GM12878 (cell line): ENCODE data around the gene TSC22D3. TPM values are rescaled to one million over a fixed set of nuclear protein-coding genes. Genes with fewer than 3 reads are reported as not detected.

Experiments
- ATAC-seq: fragments of 200-7000 bp; cut with Tn5 transposase; 3 replicates; pipeline ENCODE4 v1.9.1; 2020; ENCODE audit warnings: mild to moderate bottlenecking, moderate library complexity
- BruUV-seq: library from RNA; stranded (reverse); fragments of 400-500 nt; replicated peaks from 2 replicates; lab custom pipeline; 2021; lab: Mats Ljungman, UMichigan
- CTCF ChIA-PET: fragments of 300-600 bp; sonication (Branson Sonifier 250); formaldehyde crosslinking; extraction: SDS; loops from one replicate; lab custom pipeline; 2021; ENCODE audit warnings: inconsistent platforms; lab: Yijun Ruan, JAX
- POLR2A ChIA-PET: fragments of 350-600 bp; formaldehyde crosslinking; extraction: SDS; loops from one replicate; lab custom pipeline; 2021; ENCODE audit warnings: inconsistent platforms; lab: Charles Lee
- RAD21 ChIA-PET: fragments of 300-600 bp; sonication (Branson Sonifier 250); formaldehyde crosslinking; loops from one replicate; lab custom pipeline; 2023; ENCODE audit warnings: antibody characterized with exemption; ENCODE audit not compliant: unreplicated experiment; lab: Charles Lee
- SMC1A ChIA-PET: fragments of 300-600 bp; sonication (Branson Sonifier 250); formaldehyde crosslinking; loops from one replicate; lab custom pipeline; 2023; ENCODE audit not compliant: unreplicated experiment, uncharacterized antibody; lab: Charles Lee
- DNase-seq: peaks from one replicate; pipeline ENCODE4 v3.0.0-alpha.2; 2011; ENCODE audit warnings: low read depth, low spot score
- FAIRE-seq: peaks from 3 replicates; lab custom pipeline; 2011; peaks lifted over from hg19 to GRCh38; lab: Jason Lieb, UNC
- H2AFZ ChIP-seq: 2 replicates; pipeline ENCODE4 v1.6.0; 2011; ENCODE audit warnings: low read depth, low read length, control low read depth; ENCODE audit not compliant: control insufficient read depth
- H3K27ac ChIP-seq: 2 replicates; pipeline ENCODE4 v1.5.1; 2011; ENCODE audit warnings: control low read depth; ENCODE audit not compliant: control insufficient read depth, insufficient read depth
- H3K27me3 ChIP-seq, 2 experiments: replicated peaks in 1 of 2; 2 replicates each; pipeline versions ENCODE4 v1.6.0 to v1.6.1; 2011; ENCODE audit warnings: low read length in 1 of 2; ENCODE audit not compliant: control insufficient read depth in 2 of 2, insufficient read depth in 2 of 2
- H3K36me3 ChIP-seq, 2 experiments: 2 replicates each; pipeline ENCODE4 v1.5.1; 2011; ENCODE audit warnings: low read length in 1 of 2; ENCODE audit not compliant: control insufficient read depth in 2 of 2, insufficient read depth in 2 of 2
- H3K4me1 ChIP-seq: 2 replicates; pipeline ENCODE4 v1.6.1; 2011; ENCODE audit warnings: mild to moderate bottlenecking, low read length, moderate library complexity, mixed read lengths; ENCODE audit not compliant: control insufficient read depth, insufficient read depth
- H3K4me2 ChIP-seq: 2 replicates; pipeline ENCODE4 v1.6.0; 2011; ENCODE audit warnings: control low read depth; ENCODE audit not compliant: control insufficient read depth, insufficient read depth
- H3K4me3 ChIP-seq: fragments of 200-600 bp; sonication (generic); 2 replicates; pipeline ENCODE4 v1.5.1; 2016
- H3K79me2 ChIP-seq: 2 replicates; pipeline ENCODE4 v1.6.0; 2011; ENCODE audit warnings: low read length; ENCODE audit not compliant: control insufficient read depth, insufficient read depth
- H3K9ac ChIP-seq: 2 replicates; pipeline ENCODE4 v1.8.0; 2011; ENCODE audit warnings: low read length, control low read depth, mixed read lengths; ENCODE audit not compliant: control insufficient read depth, insufficient read depth
- H3K9me3 ChIP-seq: replicated peaks from 3 replicates; pipeline ENCODE4 v1.5.1; 2011; ENCODE audit warnings: mild to moderate bottlenecking, low read length; ENCODE audit not compliant: control insufficient read depth, insufficient read depth
- H4K20me1 ChIP-seq: 2 replicates; pipeline ENCODE4 v1.6.0; 2011; ENCODE audit not compliant: control insufficient read depth, insufficient read depth
- KLF5 ChIP-seq: fragments of 450-650 bp; IDR thresholded peaks from 2 replicates; pipeline ENCODE4 v1.6.1; 2014; ENCODE audit warnings: mild to moderate bottlenecking; ENCODE audit not compliant: partially characterized antibody
- MEF2A ChIP-seq: IDR thresholded peaks from 2 replicates; pipeline ENCODE4 v1.6.1; 2011; ENCODE audit warnings: low read depth, mild to moderate bottlenecking, low read length, moderate library complexity; ENCODE audit not compliant: insufficient read depth
- STAT1 ChIP-seq: fragments of 450-650 bp; conservative IDR thresholded peaks from 2 replicates; pipeline ENCODE4 v1.6.1; 2014; ENCODE audit warnings: antibody characterized with exemption, mild to moderate bottlenecking
- SUPT20H ChIP-seq: IDR thresholded peaks from 2 replicates; pipeline ENCODE4 v1.6.1; 2011; ENCODE audit warnings: low read depth, mild to moderate bottlenecking, low read length, moderate library complexity, borderline replicate concordance; ENCODE audit not compliant: control insufficient read depth
- YBX1 ChIP-seq: fragments of 450-650 bp; IDR thresholded peaks from 2 replicates; pipeline ENCODE4 v1.6.1; 2016; ENCODE audit warnings: antibody characterized with exemption
- ZSCAN29 ChIP-seq: fragments of 450-650 bp; IDR thresholded peaks from 2 replicates; pipeline ENCODE4 v1.6.1; 2017; ENCODE audit warnings: mild to moderate bottlenecking, moderate library complexity
- WGBS: methylation state at CpG from one replicate; pipeline ENCODE4 v1.1.6; 2016; ENCODE audit warnings: low lambda C conversion rate; ENCODE audit not compliant: insufficient replicate concordance, insufficient coverage; ENCODE audit errors: missing lambda C conversion rate; 5-methylcytosine and 5-hydroxymethylcytosine counted together
- in situ Hi-C: fragments of 300-500 bp; cut with MboI; formaldehyde crosslinking; loops from 9 replicates; pipeline ENCODE4 v1.14.3; 2018; ENCODE audit warnings: mixed read lengths
- intact Hi-C: fragments of 100-400 bp; cut with micrococcal nuclease; formaldehyde crosslinking; loops from one replicate; pipeline ENCODE4 v1.14.2; 2022; ENCODE audit not compliant: unreplicated experiment
- polyA plus RNA-seq, 11 experiments: library from polyadenylated mRNA; depleted of rRNA in 4 of 11; unstranded in 6 of 11; stranded (reverse) in 5 of 11; fragments of >200 nt; fragmentation: Nextera tagmentation in 4 of 11; fragmentation: Illumina TruSeq in 1 of 11; extraction: Ambion mirVana in 4 of 11; extraction: Trizol in 1 of 11; gene quantifications; 1 replicate in 1 of 11; 2 replicates in 10 of 11; pipeline versions ENCODE4 v1.2.1 to v1.2.3, GENCODE V29; 2011 to 2016; ENCODE audit warnings: inconsistent platforms in 2 of 11, missing spikeins in 2 of 11, low read depth in 1 of 11
- total RNA-seq, 4 experiments: library from RNA; depleted of rRNA in 3 of 4; stranded (reverse); fragments of >200 nt in 3 of 4; fragmentation: Illumina TruSeq in 1 of 4; extraction: Trizol in 1 of 4; gene quantifications; 2 replicates each; pipeline versions ENCODE4 v1.2.1 to v1.2.3, GENCODE V29; 2013 to 2021
- TF ChIP-seq, protein P1 (sequence below): IDR thresholded peaks from 2 replicates; pipeline ENCODE4 v1.6.1; 2012; ENCODE audit warnings: low read depth, low read length, improper control_type of control experiment

TSC22D3 gene
- total and polyA plus RNA-seq, 10 of the 15 experiments (the other 5 are each of a cell fraction or from before 2014, with no cell fraction given), result 4.6 to 122 (median 16.1) TPM

DNA sequence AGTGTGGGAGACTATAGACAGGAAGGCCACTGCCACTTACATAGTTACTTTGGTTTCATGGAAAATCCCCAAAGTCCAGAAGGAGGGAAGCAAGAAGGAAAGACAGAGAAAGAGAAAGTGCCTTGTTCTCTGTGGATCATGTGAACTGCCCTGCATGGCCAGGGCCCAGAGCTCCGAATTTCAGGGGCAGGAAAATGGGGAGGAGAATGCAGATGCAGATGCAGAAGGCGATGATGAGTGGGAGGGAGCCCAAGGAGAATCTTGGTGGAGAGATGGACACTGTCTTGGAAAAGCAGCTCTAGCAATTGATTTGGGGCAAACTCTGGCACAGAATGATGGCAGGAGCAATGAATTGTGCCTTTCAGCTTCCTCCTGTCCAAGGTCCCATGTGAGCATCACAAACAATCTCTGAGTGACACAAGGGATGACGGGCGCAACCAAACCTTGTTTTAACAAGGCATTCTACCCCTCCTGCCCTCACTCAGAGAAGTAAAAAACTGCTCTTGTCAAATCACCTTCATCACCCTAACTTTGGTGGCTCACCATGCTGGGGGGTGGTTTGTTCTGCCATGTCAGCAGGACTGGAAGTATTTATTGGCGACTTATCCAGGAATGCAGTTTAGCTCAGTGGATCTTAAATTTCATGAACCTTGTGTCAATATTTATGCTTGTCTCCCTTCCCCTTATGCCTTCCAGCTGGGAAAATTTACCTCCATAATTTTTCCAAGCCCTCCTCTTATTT, 53.5 kb downstream of the TSC22D3 start:
- DNase-seq (no peak), ATAC-seq (no peak)
- Histone ChIP-seq H3K79me2 (no peaks in the 10 kb centered on the region), H4K20me1 (no peaks in the 10 kb centered on the region), H3K27ac (no peak overlapping the region)
- no TSS peak for BruUV-seq
- in situ Hi-C loops, result no loop called here
- RAD21 ChIA-PET, result interaction anchor here (1.4 to 15.7 kb wide), 3 partner anchors 11 to 54 kb away, joined by 3 to 444 read pairs (median 39); partner anchors contain the start of genes NCBP2L and TSC22D3
- no peak for TF ChIP-seq MEF2A
- TF ChIP-seq, protein P1, sequence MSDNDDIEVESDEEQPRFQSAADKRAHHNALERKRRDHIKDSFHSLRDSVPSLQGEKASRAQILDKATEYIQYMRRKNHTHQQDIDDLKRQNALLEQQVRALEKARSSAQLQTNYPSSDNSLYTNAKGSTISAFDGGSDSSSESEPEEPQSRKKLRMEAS, result no peak
- TF ChIP-seq YBX1, result no peak
- no peak for TF ChIP-seq STAT1
- TF ChIP-seq SUPT20H, result no peak
- TF ChIP-seq KLF5, result no peak
- TF ChIP-seq ZSCAN29, result no peak
- TF ChIP-seq, all 136 proteins: peak for 0
- Histone ChIP-seq H3K9me3 (no peaks in the 10 kb centered on the region), H3K4me2 (no peak overlapping the region), H3K36me3 (no peaks in the 10 kb centered on the region), H3K4me1 (peaks cover 13% of the 10 kb centered on the region), H3K27me3 (no peaks in the 10 kb centered on the region; a peak in 1 of 4 replicates), H3K4me3 (no peak overlapping the region), H3K9ac (no peak overlapping the region), H2AFZ (no peak overlapping the region)
- ChIA-PET POLR2A (interaction anchor here (1.0 to 18.2 kb wide), 3 partner anchors 11 to 45 kb away, joined by 3 to 287 read pairs (median 3); no protein-coding TSS in a partner anchor), SMC1A (interaction anchor here (1.2 to 16.4 kb wide), 3 partner anchors 8 to 46 kb away, joined by 3 to 425 read pairs (median 7); no protein-coding TSS in a partner anchor), CTCF (interaction anchor here (0.9 to 9.1 kb wide), 6 partner anchors 10 to 68 kb away, joined by 3 to 273 read pairs (median 4); no protein-coding TSS in a partner anchor)
- no peak for FAIRE-seq
- 53% methylated on average over 5 of the region's 5 CpGs for WGBS
- intact Hi-C loops, result no loop called here
